HepG2 (cell line): Measurements from ENCODE around the gene CDC6. TPM values are rescaled to one million over a fixed set of nuclear protein-coding genes. Genes with fewer than 3 reads are reported as not detected.

ENCODE experiments used
- ATAC-seq: fragments of 200-7000 bp; cut with Tn5 transposase; 3 replicates; pipeline ENCODE4 v1.9.1; 2020; ENCODE audit warnings: mild to moderate bottlenecking, moderate library complexity
- BruUV-seq: library from RNA; stranded (reverse); fragments of 400-500 nt; replicated peaks from 2 replicates; lab custom pipeline; 2021; lab: Mats Ljungman, UMichigan
- CTCF ChIA-PET: fragments of 300-600 bp; formaldehyde crosslinking; extraction: SDS; loops from one replicate; lab custom pipeline; 2021; ENCODE audit warnings: low total read pairs, inconsistent platforms, low intra/inter-chr PET ratio; lab: Yijun Ruan, JAX
- POLR2A ChIA-PET: fragments of 350-600 bp; sonication (Branson Sonifier 250); formaldehyde crosslinking; loops from one replicate; lab custom pipeline; 2020; ENCODE audit warnings: antibody characterized with exemption, inconsistent platforms; lab: Yijun Ruan, JAX
- DNase-seq: peaks from one replicate; pipeline ENCODE4 v3.0.0-alpha.2; 2015; ENCODE audit warnings: low spot score
- FAIRE-seq: peaks from 3 replicates; lab custom pipeline; 2011; peaks lifted over from hg19 to GRCh38; lab: Jason Lieb, UNC
- H2AFZ ChIP-seq: one replicate; pipeline ENCODE4 v1.6.1; 2011; ENCODE audit warnings: low read length, inconsistent platforms
- H3K27ac ChIP-seq: fragments of 300-600 bp; 3 replicates; pipeline ENCODE4 v1.8.0; 2011; ENCODE audit warnings: mixed run types, mild to moderate bottlenecking, mixed read lengths, low read length, inconsistent platforms; ENCODE audit not compliant: insufficient read depth; ENCODE audit errors: extremely low read length
- H3K27me3 ChIP-seq, 2 experiments: fragments of 200-600 bp in 1 of 2; 2 replicates in 1 of 2; 3 replicates in 1 of 2; pipeline versions ENCODE4 v1.6.0 to v1.8.0; 2011; ENCODE audit warnings: low read length in 2 of 2, mild to moderate bottlenecking in 2 of 2, moderate library complexity in 2 of 2, inconsistent platforms in 1 of 2; ENCODE audit not compliant: insufficient read depth in 2 of 2, control insufficient read depth in 1 of 2
- H3K36me3 ChIP-seq, 2 experiments: fragments of 200-600 bp in 1 of 2; replicated peaks in 1 of 2; 2 replicates in 1 of 2; 3 replicates in 1 of 2; pipeline versions ENCODE4 v1.5.1 to v1.8.0; 2011; ENCODE audit warnings: low read length in 2 of 2, inconsistent platforms in 1 of 2; ENCODE audit not compliant: insufficient read depth in 2 of 2, control insufficient read depth in 1 of 2
- H3K4me1 ChIP-seq: 2 replicates; pipeline ENCODE4 v1.5.1; 2012; ENCODE audit warnings: low read length, inconsistent platforms; ENCODE audit not compliant: insufficient read depth
- H3K4me2 ChIP-seq: 2 replicates; pipeline ENCODE4 v1.6.0; 2011; ENCODE audit warnings: low read depth, low read length, inconsistent platforms
- H3K4me3 ChIP-seq, 3 experiments: fragments of 200-600 bp in 1 of 3; sonication (generic), shearing (Covaris generic) in 1 of 3; replicated peaks in 1 of 3; 2 replicates each; pipeline ENCODE4 v1.5.1; 2011 to 2016; ENCODE audit warnings: low read length in 3 of 3, inconsistent platforms in 2 of 3, low read depth in 2 of 3, mild to moderate bottlenecking in 2 of 3, control low read depth in 1 of 3, mixed read lengths in 1 of 3; ENCODE audit not compliant: insufficient read depth in 1 of 3
- H3K79me2 ChIP-seq: one replicate; pipeline ENCODE4 v1.6.1; 2011; ENCODE audit warnings: low read length, inconsistent platforms; ENCODE audit not compliant: insufficient read depth
- H3K9ac ChIP-seq: 2 replicates; pipeline ENCODE4 v1.6.0; 2011; ENCODE audit warnings: mild to moderate bottlenecking, low read depth, low read length, inconsistent platforms; ENCODE audit not compliant: insufficient read depth
- H3K9me3 ChIP-seq: 2 replicates; pipeline ENCODE4 v1.5.1; 2012; ENCODE audit warnings: mild to moderate bottlenecking, low read length
- H4K20me1 ChIP-seq: 2 replicates; pipeline ENCODE4 v1.6.0; 2011; ENCODE audit warnings: inconsistent platforms, mild to moderate bottlenecking, low read length, moderate library complexity; ENCODE audit not compliant: insufficient read depth
- GATA4 ChIP-seq: sonication (generic); IDR thresholded peaks from 2 replicates; pipeline ENCODE4 v1.6.1; 2016; ENCODE audit warnings: antibody characterized with exemption, low read depth, borderline replicate concordance
- HIC2 ChIP-seq: sonication (generic); formaldehyde crosslinking; IDR thresholded peaks from 2 replicates; pipeline ENCODE4 v1.9.0; 2022; ENCODE audit warnings: low read depth, missing genetic modification reagents
- IKZF4 ChIP-seq: sonication (generic); formaldehyde crosslinking; IDR thresholded peaks from 2 replicates; pipeline ENCODE4 v1.5.1; 2020; ENCODE audit warnings: borderline replicate concordance, mild to moderate bottlenecking, low read depth, missing genetic modification reagents; ENCODE audit errors: not compliant biosample characterization
- MAFF ChIP-seq: IDR thresholded peaks from 2 replicates; pipeline ENCODE4 v1.6.1; 2011; ENCODE audit warnings: low read depth, low read length, improper control_type of control experiment
- MXI1 ChIP-seq: IDR thresholded peaks from 3 replicates; pipeline ENCODE4 v1.6.1; 2012; ENCODE audit warnings: low read depth, low read length, inconsistent platforms, borderline replicate concordance
- POLR2AphosphoS5 ChIP-seq: IDR thresholded peaks from 2 replicates; pipeline ENCODE4 v1.6.1; 2012; ENCODE audit warnings: low read depth, low read length
- ZNF12 ChIP-seq: sonication (generic); formaldehyde crosslinking; IDR thresholded peaks from 2 replicates; pipeline ENCODE4 v1.5.0; 2020; ENCODE audit warnings: missing genetic modification reagents
- ZNF318 ChIP-seq: sonication (generic); formaldehyde crosslinking; IDR thresholded peaks from 2 replicates; pipeline ENCODE4 v1.4.0; 2020; ENCODE audit warnings: mild to moderate bottlenecking, missing genetic modification reagents
- ZNF607 ChIP-seq: sonication (generic); formaldehyde crosslinking; IDR thresholded peaks from 2 replicates; pipeline ENCODE4 v1.5.1; 2020; ENCODE audit warnings: missing genetic modification reagents, mild to moderate bottlenecking, borderline replicate concordance
- ZNF788 ChIP-seq: sonication (generic); formaldehyde crosslinking; IDR thresholded peaks from 2 replicates; pipeline ENCODE4 v1.5.0; 2020; ENCODE audit warnings: mild to moderate bottlenecking, missing genetic modification reagents, borderline replicate concordance
- ZNF841 ChIP-seq: sonication (generic); formaldehyde crosslinking; IDR thresholded peaks from 2 replicates; pipeline ENCODE4 v1.8.1; 2023; ENCODE audit warnings: missing genetic modification reagents, borderline replicate concordance
- WGBS: methylation state at CpG from one replicate; pipeline ENCODE4 v1.1.6; 2017; ENCODE audit warnings: low lambda C conversion rate; 5-methylcytosine and 5-hydroxymethylcytosine counted together
- in situ Hi-C: cut with HindIII; loops from 2 replicates; pipeline ENCODE4 v1.10.0; 2017; ENCODE audit warnings: low pct_unique_long_range_greater_than_20kb; ENCODE audit not compliant: extremely low pct_ligation_motif_present
- intact Hi-C: fragments of 100-400 bp; cut with micrococcal nuclease; formaldehyde crosslinking; loops from one replicate; pipeline ENCODE4 v1.10.0; 2022; ENCODE audit not compliant: unreplicated experiment
- polyA plus RNA-seq, 8 experiments: library from polyadenylated mRNA; depleted of rRNA in 3 of 8; stranded (reverse) in 7 of 8; unstranded in 1 of 8; fragments of >200 nt; fragmentation: Illumina TruSeq in 4 of 8; extraction: Trizol in 4 of 8; gene quantifications; 2 replicates each; pipeline versions ENCODE4 v1.2.1 to v1.2.3, GENCODE V29; 2011 to 2016; ENCODE audit warnings: low read depth in 4 of 8, missing spikeins in 1 of 8, mixed read lengths in 1 of 8; ENCODE audit not compliant: insufficient read depth in 1 of 8
- total RNA-seq, 5 experiments: library from RNA; depleted of rRNA; stranded (reverse); fragments of >200 nt; fragmentation: Illumina TruSeq; extraction: Trizol; gene quantifications; 2 replicates each; pipeline ENCODE4 v1.2.3, GENCODE V29; 2016; ENCODE audit warnings: low read depth in 1 of 5
- TF ChIP-seq, protein P1 (sequence below): sonication (generic); formaldehyde crosslinking; IDR thresholded peaks from 2 replicates; pipeline ENCODE4 v1.5.0; 2020; ENCODE audit warnings: missing genetic modification reagents, mild to moderate bottlenecking, borderline replicate concordance

Gene CDC6
- total and polyA plus RNA-seq, 2 of the 13 experiments (the other 11 are each of a cell fraction or from before 2014, with no cell fraction given), result 17.4 to 114 TPM

- Histone ChIP-seq H3K9ac (no peak overlapping the region), H4K20me1 (no peaks in the 10 kb centered on the region), H3K9me3 (no peaks in the 10 kb centered on the region), H3K4me2 (no peak overlapping the region), H3K36me3 (peaks cover 3 to 6% of the 10 kb centered on the region in 2 experiments; a peak in 4 of 5 replicates), H3K27ac (no peak overlapping the region), H3K27me3 (no peaks in the 10 kb centered on the region), H3K4me1 (no peaks in the 10 kb centered on the region), H3K79me2 (peaks cover 55% of the 10 kb centered on the region), H2AFZ (no peak overlapping the region), H3K4me3 (no peak overlapping the region)
- no TSS peak for BruUV-seq
- in situ Hi-C loops, result no loop called here
- DNase-seq, result no peak
- ChIA-PET CTCF (no interaction called here), POLR2A (no interaction called here)
- ATAC-seq, result no peak
- no peak for FAIRE-seq
- WGBS, result over 99% methylated on average over 3 of the region's 3 CpGs
- TF ChIP-seq POLR2AphosphoS5 (no peak), MXI1 (no peak), HIC2 (CRISPR knock-in tag) (no peak), ZNF318 (CRISPR knock-in tag) (no peak), ZNF788 (no peak), ZNF841 (no peak), ZNF12 (no peak), IKZF4 (CRISPR knock-in tag) (no peak), ZNF607 (CRISPR knock-in tag) (no peak), MAFF (no peak), GATA4 (no peak)
- TF ChIP-seq, protein P1, sequence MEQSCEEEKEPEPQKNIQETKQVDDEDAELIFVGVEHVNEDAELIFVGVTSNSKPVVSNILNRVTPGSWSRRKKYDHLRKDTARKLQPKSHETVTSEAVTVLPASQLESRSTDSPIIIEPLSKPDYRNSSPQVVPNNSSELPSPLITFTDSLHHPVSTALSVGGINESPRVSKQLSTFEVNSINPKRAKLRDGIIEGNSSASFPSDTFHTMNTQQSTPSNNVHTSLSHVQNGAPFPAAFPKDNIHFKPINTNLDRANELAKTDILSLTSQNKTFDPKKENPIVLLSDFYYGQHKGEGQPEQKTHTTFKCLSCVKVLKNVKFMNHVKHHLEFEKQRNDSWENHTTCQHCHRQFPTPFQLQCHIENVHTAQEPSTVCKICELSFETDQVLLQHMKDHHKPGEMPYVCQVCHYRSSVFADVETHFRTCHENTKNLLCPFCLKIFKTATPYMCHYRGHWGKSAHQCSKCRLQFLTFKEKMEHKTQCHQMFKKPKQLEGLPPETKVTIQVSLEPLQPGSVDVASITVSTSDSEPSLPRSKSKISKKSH (CRISPR knock-in tag), result no peak
- intact Hi-C loops, result no loop called here
Observed at GRCh38 chr17:40242774-40243173, 44.9 kb upstream of the CDC6 start.
